GM12874 (cell line): ENCODE data around the gene OBSCN.

ENCODE experiments used
- CTCF ChIP-seq: IDR thresholded peaks from 2 replicates; pipeline ENCODE4 v1.5.1; 2011; ENCODE audit warnings: low read depth, mild to moderate bottlenecking, control low read depth, low read length, moderate library complexity; ENCODE audit not compliant: insufficient read depth

OBSCN gene

GRCh38 chr1:228162286-228163006 is 45.4 kb upstream of the OBSCN start:
- TF ChIP-seq CTCF = no peak

GRCh38 chr1:228163007-228163753 is 44.7 kb upstream of the OBSCN start:
- TF ChIP-seq CTCF = no peak

- TF ChIP-seq CTCF = no peak
Observed at GRCh38 chr1:228163776-228164519, 43.9 kb upstream of the OBSCN start.

GRCh38 chr1:228164561-228165371 is 43.1 kb upstream of the OBSCN start:
- TF ChIP-seq CTCF = no peak

- peak; percentile 99 for TF ChIP-seq CTCF
Observed at GRCh38 chr1:228165372-228166169, 42.3 kb upstream of the OBSCN start, which contains the start of gene IBA57. Gene IBA57 (plus strand): TSS chr1:228165804. CDS start chr1:228165817, 13 bp downstream.

- peak; percentile 57 for TF ChIP-seq CTCF
Observed at GRCh38 chr1:228166170-228166936, 41.5 kb upstream of the OBSCN start.
